PC-9 (cell line): Measurements from ENCODE around the gene C17orf100. TPM values are rescaled to one million over a fixed set of nuclear protein-coding genes. Genes with fewer than 3 reads are reported as not detected.

Experiments used
- BruUV-seq: library from RNA; stranded (reverse); fragments of 400-500 nt; replicated peaks from 2 replicates; lab custom pipeline; 2021; lab: Mats Ljungman, UMichigan
- CTCF ChIA-PET: fragments of 300-600 bp; sonication (Branson Sonifier 250); formaldehyde crosslinking; loops from one replicate; lab custom pipeline; 2022; ENCODE audit warnings: antibody characterized with exemption; lab: Charles Lee
- POLR2A ChIA-PET: fragments of 300-600 bp; sonication (Branson Sonifier 250); formaldehyde crosslinking; loops from one replicate; lab custom pipeline; 2022; ENCODE audit warnings: antibody characterized with exemption; ENCODE audit not compliant: unreplicated experiment; lab: Charles Lee
- DNase-seq, 2 experiments: peaks; one replicate each; pipeline versions ENCODE4 v3.0.0 to v3.0.0-alpha.2; 2015 to 2022; ENCODE audit warnings: mixed read lengths in 1 of 2
- H2AFZ ChIP-seq: fragments of 200-600 bp; sonication (generic); 2 replicates; pipeline ENCODE4 v1.8.1; 2017; ENCODE audit warnings: antibody characterized with exemption
- H3F3A ChIP-seq: fragments of 200-600 bp; sonication (generic); 2 replicates; pipeline ENCODE4 v1.8.1; 2017; ENCODE audit warnings: antibody characterized with exemption, mild to moderate bottlenecking, low read depth; ENCODE audit not compliant: insufficient read depth
- H3K27ac ChIP-seq: fragments of 200-600 bp; sonication (generic); 2 replicates; pipeline ENCODE4 v1.6.1; 2016; ENCODE audit warnings: mixed run types
- H3K27me3 ChIP-seq: fragments of 200-600 bp; sonication (generic); 2 replicates; pipeline ENCODE4 v1.6.1; 2016; ENCODE audit warnings: low read depth, mixed run types; ENCODE audit not compliant: insufficient read depth
- H3K36me3 ChIP-seq: fragments of 200-600 bp; sonication (generic); 2 replicates; pipeline ENCODE4 v1.6.1; 2016; ENCODE audit warnings: low read depth, mixed run types
- H3K4me1 ChIP-seq: fragments of 200-600 bp; sonication (generic); replicated peaks from 2 replicates; pipeline ENCODE4 v1.6.1; 2016; ENCODE audit warnings: mixed run types; ENCODE audit not compliant: insufficient read depth
- H3K4me2 ChIP-seq: fragments of 200-600 bp; sonication (generic); 2 replicates; pipeline ENCODE4 v1.6.1; 2017; ENCODE audit warnings: mixed run types
- H3K4me3 ChIP-seq: fragments of 200-600 bp; sonication (generic); 2 replicates; pipeline ENCODE4 v1.6.1; 2016; ENCODE audit warnings: mixed run types
- H3K79me2 ChIP-seq: fragments of 200-600 bp; sonication (generic); 2 replicates; pipeline ENCODE4 v1.6.1; 2017; ENCODE audit warnings: low read depth, mixed run types
- H3K9me2 ChIP-seq: fragments of 200-600 bp; sonication (generic); 2 replicates; pipeline ENCODE4 v1.8.1; 2017; ENCODE audit warnings: mild to moderate bottlenecking; ENCODE audit not compliant: insufficient read depth
- H3K9me3 ChIP-seq: fragments of 200-600 bp; sonication (generic); 2 replicates; pipeline ENCODE4 v1.8.1; 2016; ENCODE audit warnings: low read depth; ENCODE audit not compliant: insufficient read depth
- H4K20me1 ChIP-seq: fragments of 200-600 bp; sonication (generic); 2 replicates; pipeline ENCODE4 v1.8.1; 2017; ENCODE audit not compliant: insufficient read depth
- CTCF ChIP-seq: fragments of 200-600 bp; sonication (generic); conservative IDR thresholded peaks from 2 replicates; pipeline ENCODE4 v1.6.1; 2017; ENCODE audit warnings: mixed run types, antibody characterized with exemption, mild to moderate bottlenecking, moderate library complexity
- EZH2 ChIP-seq: fragments of 200-600 bp; sonication (generic); IDR thresholded peaks from 2 replicates; pipeline ENCODE4 v1.8.0; 2017; ENCODE audit warnings: antibody characterized with exemption, low read depth
- intact Hi-C: fragments of 100-400 bp; cut with micrococcal nuclease; formaldehyde crosslinking; loops from one replicate; pipeline ENCODE4 v1.10.0; 2022; ENCODE audit not compliant: unreplicated experiment
- total RNA-seq: library from RNA; stranded (reverse); gene quantifications from 2 replicates; pipeline ENCODE4 v1.2.3, GENCODE V29; 2021

Gene C17orf100
- total RNA-seq, 1 experiment from 2014 or later: 4.4 TPM

GRCh38 chr17:6626616-6627015 lies 24.9 kb upstream of the C17orf100 start:
- Histone ChIP-seq H3K9me3 (no peaks in the 10 kb centered on the region), H3K27ac (no peak overlapping the region), H4K20me1 (peaks cover 11% of the 10 kb centered on the region), H3K27me3 (no peaks in the 10 kb centered on the region), H3K9me2 (no peaks in the 10 kb centered on the region), H3K4me3 (no peak overlapping the region), H3K4me1 (no peaks in the 10 kb centered on the region), H2AFZ (no peak overlapping the region), H3K36me3 (peaks cover 62% of the 10 kb centered on the region), H3K79me2 (0 out of 2 replicates have a peak, but pooled peaks cover 4% of the 10 kb centered on the region), H3F3A (no peaks in the 10 kb centered on the region; the same call in 1 of the 2 replicates), H3K4me2 (no peak overlapping the region)
- ChIA-PET CTCF (no interaction called here), POLR2A (no interaction called here)
- no TSS peak for BruUV-seq
- TF ChIP-seq EZH2 (no peak), CTCF (no peak)
- intact Hi-C loops: loop anchor here (5.0 kb wide), 1 partner anchor 34 kb away; no protein-coding TSS in a partner anchor
- no peak for DNase-seq

- Histone ChIP-seq H3K9me2 (no peaks in the 10 kb centered on the region), H3K27ac (no peak overlapping the region), H2AFZ (no peak overlapping the region), H3K79me2 (0 out of 2 replicates have a peak, but pooled peaks cover 4% of the 10 kb centered on the region), H3F3A (no peaks in the 10 kb centered on the region; the same call in 1 of the 2 replicates), H3K27me3 (no peaks in the 10 kb centered on the region), H4K20me1 (peaks cover 11% of the 10 kb centered on the region), H3K4me3 (no peak overlapping the region), H3K9me3 (no peaks in the 10 kb centered on the region), H3K36me3 (peaks cover 63% of the 10 kb centered on the region), H3K4me1 (no peaks in the 10 kb centered on the region), H3K4me2 (no peak overlapping the region)
- no peak for DNase-seq
- intact Hi-C loops: loop anchor here (5.0 kb wide), 1 partner anchor 35 kb away; no protein-coding TSS in a partner anchor
- BruUV-seq: no TSS peak
- ChIA-PET CTCF (no interaction called here), POLR2A (interaction anchor here (0.6 kb wide), 1 partner anchor 49 kb away, joined by 3 read pairs; no protein-coding TSS in a partner anchor)
- no peak for TF ChIP-seq EZH2
- TF ChIP-seq CTCF: no peak
These were observed 24.5 kb upstream of the C17orf100 start for GRCh38 chr17:6627019-6627418.

DNA sequence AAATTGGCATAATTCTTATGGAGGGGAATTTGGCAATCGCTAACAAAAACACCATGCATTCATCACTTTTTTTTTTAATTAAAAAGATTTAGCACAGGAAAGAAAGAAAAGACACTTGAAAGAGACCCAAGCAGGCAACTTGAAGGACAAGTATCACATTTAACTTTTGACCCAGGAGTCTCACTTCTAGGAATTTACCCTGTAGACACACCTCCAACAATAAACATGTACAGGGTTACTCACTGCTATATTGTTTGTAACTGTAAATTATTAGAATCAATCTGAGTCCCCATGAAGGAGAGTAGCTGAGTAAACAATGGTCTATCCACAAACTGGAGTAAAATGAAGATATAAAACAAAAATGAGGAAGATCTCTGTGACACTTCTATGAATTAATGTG lies 21.2 kb upstream of the C17orf100 start:
- H3K9me3 ChIP-seq: no peaks in the 10 kb centered on the region
- POLR2A ChIA-PET: no interaction called here
- H3K27ac ChIP-seq: no peak overlapping the region
- intact Hi-C loops: no loop called here
- H3K27me3 ChIP-seq: no peaks in the 10 kb centered on the region
- no peak for DNase-seq
- H3K79me2 ChIP-seq: 0 out of 2 replicates have a peak, but pooled peaks cover 4% of the 10 kb centered on the region
- TF ChIP-seq CTCF (no peak), EZH2 (no peak)
- H3K9me2 ChIP-seq: no peaks in the 10 kb centered on the region
- peaks cover 70% of the 10 kb centered on the region for H3K36me3 ChIP-seq
- no TSS peak for BruUV-seq
- H3F3A ChIP-seq: no peaks in the 10 kb centered on the region; the same call in 1 of the 2 replicates
- H2AFZ ChIP-seq: no peak overlapping the region
- no peaks in the 10 kb centered on the region for H3K4me1 ChIP-seq
- no peak overlapping the region for H3K4me3 ChIP-seq
- CTCF ChIA-PET: no interaction called here
- no peak overlapping the region for H3K4me2 ChIP-seq
- H4K20me1 ChIP-seq: peaks cover 11% of the 10 kb centered on the region
